ENCODE data around the gene KANTR.

DNA sequence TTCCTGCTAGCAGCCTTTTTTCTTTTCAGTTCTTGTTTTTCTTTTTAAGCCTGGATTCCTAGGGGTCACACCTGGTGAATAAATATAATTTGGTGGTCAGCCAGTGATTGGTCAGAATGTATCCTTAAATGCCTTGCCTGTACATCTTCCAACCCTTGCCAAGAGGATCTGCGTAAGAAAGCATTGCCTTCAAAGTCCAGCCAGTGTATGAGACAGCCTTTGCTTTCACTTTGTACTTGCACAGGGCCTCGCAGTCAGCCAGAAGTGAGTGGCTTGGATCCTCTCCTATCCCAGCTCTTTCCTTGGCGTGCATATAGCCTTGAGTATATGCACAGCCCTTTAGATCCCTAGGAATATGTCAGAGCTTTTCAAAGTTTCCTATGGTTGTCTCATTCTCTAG, 22.2 kb downstream of the KANTR start:
- TF ChIP-seq, protein P1, sequence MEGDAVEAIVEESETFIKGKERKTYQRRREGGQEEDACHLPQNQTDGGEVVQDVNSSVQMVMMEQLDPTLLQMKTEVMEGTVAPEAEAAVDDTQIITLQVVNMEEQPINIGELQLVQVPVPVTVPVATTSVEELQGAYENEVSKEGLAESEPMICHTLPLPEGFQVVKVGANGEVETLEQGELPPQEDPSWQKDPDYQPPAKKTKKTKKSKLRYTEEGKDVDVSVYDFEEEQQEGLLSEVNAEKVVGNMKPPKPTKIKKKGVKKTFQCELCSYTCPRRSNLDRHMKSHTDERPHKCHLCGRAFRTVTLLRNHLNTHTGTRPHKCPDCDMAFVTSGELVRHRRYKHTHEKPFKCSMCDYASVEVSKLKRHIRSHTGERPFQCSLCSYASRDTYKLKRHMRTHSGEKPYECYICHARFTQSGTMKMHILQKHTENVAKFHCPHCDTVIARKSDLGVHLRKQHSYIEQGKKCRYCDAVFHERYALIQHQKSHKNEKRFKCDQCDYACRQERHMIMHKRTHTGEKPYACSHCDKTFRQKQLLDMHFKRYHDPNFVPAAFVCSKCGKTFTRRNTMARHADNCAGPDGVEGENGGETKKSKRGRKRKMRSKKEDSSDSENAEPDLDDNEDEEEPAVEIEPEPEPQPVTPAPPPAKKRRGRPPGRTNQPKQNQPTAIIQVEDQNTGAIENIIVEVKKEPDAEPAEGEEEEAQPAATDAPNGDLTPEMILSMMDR (IDR thresholded peaks at IDR 0.05; ENCODE audit: insufficient read depth, low read length, poor library complexity, severe bottlenecking) = no peak
- TF ChIP-seq EZH2phosphoT487 (conservative IDR thresholded peaks at IDR 0.05; ENCODE audit: low read length) = no peak
